Karpas-422 (cell line): ENCODE measurements around the gene FLT3. TPM values are rescaled to one million over a fixed set of nuclear protein-coding genes. Genes with fewer than 3 reads are reported as not detected.
A peak's percentile ranks its signal among the peaks of the same experiment; 100 is the strongest.

Experiments used
- DNase-seq: peaks from one replicate; pipeline ENCODE4 v3.0.0-alpha.2; 2015
- H2AFZ ChIP-seq: fragments of 200-600 bp; sonication (generic); 2 replicates; pipeline ENCODE4 v1.6.1; 2014; ENCODE audit warnings: antibody characterized with exemption, low read length, mixed read lengths
- H3K27ac ChIP-seq: fragments of 200-600 bp; sonication (generic); 2 replicates; pipeline ENCODE4 v1.5.1; 2014; ENCODE audit warnings: mild to moderate bottlenecking, low read length, moderate library complexity
- H3K27me3 ChIP-seq: fragments of 200-600 bp; sonication (generic); 2 replicates; pipeline ENCODE4 v1.6.1; 2014; ENCODE audit warnings: low read length, mixed read lengths
- H3K36me3 ChIP-seq: fragments of 200-600 bp; sonication (generic); 2 replicates; pipeline ENCODE4 v1.6.1; 2014; ENCODE audit warnings: low read length, mixed read lengths; ENCODE audit not compliant: insufficient read depth
- H3K4me1 ChIP-seq: fragments of 200-600 bp; sonication (generic); 2 replicates; pipeline ENCODE4 v1.6.1; 2014; ENCODE audit warnings: mild to moderate bottlenecking, low read length, mixed read lengths
- H3K4me2 ChIP-seq: fragments of 200-600 bp; sonication (generic); 2 replicates; pipeline ENCODE4 v1.6.1; 2014; ENCODE audit warnings: low read length, low read depth, mild to moderate bottlenecking; ENCODE audit not compliant: poor library complexity, severe bottlenecking
- H3K4me3 ChIP-seq: fragments of 200-600 bp; sonication (generic); 2 replicates; pipeline ENCODE4 v1.5.1; 2014; ENCODE audit warnings: mild to moderate bottlenecking, antibody characterized with exemption, low read length, mixed read lengths
- H3K79me2 ChIP-seq: fragments of 200-600 bp; sonication (generic); 2 replicates; pipeline ENCODE4 v1.6.1; 2014; ENCODE audit warnings: mild to moderate bottlenecking, low read length, mixed read lengths
- H3K9ac ChIP-seq: fragments of 200-600 bp; sonication (generic); 2 replicates; pipeline ENCODE4 v1.6.0; 2014; ENCODE audit warnings: low read length
- H3K9me2 ChIP-seq: fragments of 200-600 bp; sonication (generic), shearing (Covaris generic); replicated peaks from 2 replicates; pipeline ENCODE4 v1.6.0; 2014; ENCODE audit warnings: mild to moderate bottlenecking, low read length, moderate library complexity; ENCODE audit not compliant: insufficient read depth
- H3K9me3 ChIP-seq: fragments of 300-700, 200-600 bp; sonication (generic); 2 replicates; pipeline ENCODE4 v1.6.1; 2014; ENCODE audit warnings: low read length, mixed read lengths
- H4K20me1 ChIP-seq: fragments of 200-600 bp; sonication (generic); 2 replicates; pipeline ENCODE4 v1.6.1; 2014; ENCODE audit warnings: mild to moderate bottlenecking, antibody characterized with exemption, low read length, low read depth; ENCODE audit not compliant: insufficient read depth
- total RNA-seq: library from RNA; depleted of rRNA; stranded (reverse); fragments of >200 nt; shearing (Covaris generic); gene quantifications from 2 replicates; pipeline ENCODE4 v1.2.3, GENCODE V29; 2014; ENCODE audit warnings: low replicate concordance

FLT3 gene
- total RNA-seq, 1 experiment from 2014 or later, result not detected

DNA sequence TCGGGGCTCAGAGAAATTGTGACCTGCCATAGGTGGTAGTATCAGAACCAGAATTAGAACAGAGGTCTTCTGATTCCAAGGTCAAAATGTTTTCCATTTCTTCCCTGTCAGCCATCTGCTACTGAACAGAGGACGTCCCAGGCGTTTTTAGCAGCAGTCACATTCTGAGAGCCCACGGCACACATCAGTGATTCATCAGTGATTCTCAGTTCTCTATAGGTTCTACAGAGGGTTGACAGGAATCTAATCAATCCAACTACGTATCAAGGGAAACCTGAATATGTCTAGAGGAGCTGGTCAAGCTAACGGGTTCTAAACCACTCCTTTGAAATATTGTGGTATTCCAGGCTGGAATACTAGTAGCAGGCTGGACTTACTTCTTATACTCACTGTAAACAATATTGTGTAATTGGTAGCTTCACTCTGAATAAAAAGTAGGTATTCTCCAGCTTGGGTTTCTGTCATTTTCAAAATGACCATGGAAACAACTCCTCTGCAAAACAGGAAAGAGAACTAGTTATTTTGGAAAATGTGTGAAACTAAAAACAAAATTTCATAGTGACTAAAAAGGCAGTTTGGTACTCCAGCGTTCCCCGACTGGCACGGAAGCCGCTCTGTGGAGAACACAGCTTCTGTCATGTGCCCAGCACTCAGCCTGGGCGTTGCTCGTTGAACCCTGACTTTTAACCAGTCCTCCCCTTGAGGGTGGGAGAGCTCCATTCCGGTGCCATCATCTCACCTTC, 43.2 kb downstream of the FLT3 start:
- H3K27me3 ChIP-seq, result no peaks in the 10 kb centered on the region
- no peaks in the 10 kb centered on the region for H4K20me1 ChIP-seq
- H3K9ac ChIP-seq, result no peak overlapping the region
- H3K4me1 ChIP-seq, result peaks cover 5% of the 10 kb centered on the region
- no peak overlapping the region for H3K4me2 ChIP-seq
- no peaks in the 10 kb centered on the region for H3K9me3 ChIP-seq
- H3K36me3 ChIP-seq, result no peaks in the 10 kb centered on the region
- no peak overlapping the region for H3K27ac ChIP-seq
- no peak overlapping the region for H3K4me3 ChIP-seq
- H2AFZ ChIP-seq, result no peak overlapping the region
- no peak for DNase-seq
- no peaks in the 10 kb centered on the region for H3K79me2 ChIP-seq
- no peaks in the 10 kb centered on the region for H3K9me2 ChIP-seq

GRCh38 chr13:28056426-28056825, 44.0 kb downstream of the FLT3 start:
- H3K36me3 ChIP-seq, result no peaks in the 10 kb centered on the region
- H3K27me3 ChIP-seq, result no peaks in the 10 kb centered on the region
- peaks cover 5% of the 10 kb centered on the region for H3K4me1 ChIP-seq
- no peaks in the 10 kb centered on the region for H3K9me3 ChIP-seq
- no peak overlapping the region for H2AFZ ChIP-seq
- DNase-seq, result no peak
- no peak overlapping the region for H3K9ac ChIP-seq
- H4K20me1 ChIP-seq, result no peaks in the 10 kb centered on the region
- H3K4me2 ChIP-seq, result no peak overlapping the region
- H3K79me2 ChIP-seq, result no peaks in the 10 kb centered on the region
- no peak overlapping the region for H3K4me3 ChIP-seq
- H3K9me2 ChIP-seq, result no peaks in the 10 kb centered on the region
- H3K27ac ChIP-seq, result no peak overlapping the region

- Histone ChIP-seq H3K27ac (no peak overlapping the region), H2AFZ (no peak overlapping the region), H3K4me3 (no peak overlapping the region), H3K9me3 (no peaks in the 10 kb centered on the region), H4K20me1 (no peaks in the 10 kb centered on the region), H3K36me3 (no peaks in the 10 kb centered on the region), H3K9ac (no peak overlapping the region), H3K79me2 (no peaks in the 10 kb centered on the region), H3K9me2 (no peaks in the 10 kb centered on the region), H3K4me2 (no peak overlapping the region), H3K4me1 (peaks cover 5% of the 10 kb centered on the region), H3K27me3 (no peaks in the 10 kb centered on the region)
- no peak for DNase-seq
These were observed 45.0 kb downstream of the FLT3 start for GRCh38 chr13:28055357-28055756.

- no peaks in the 10 kb centered on the region for H3K79me2 ChIP-seq
These were observed 47.4 kb downstream of the FLT3 start for GRCh38 chr13:28052945-28053344.

DNA sequence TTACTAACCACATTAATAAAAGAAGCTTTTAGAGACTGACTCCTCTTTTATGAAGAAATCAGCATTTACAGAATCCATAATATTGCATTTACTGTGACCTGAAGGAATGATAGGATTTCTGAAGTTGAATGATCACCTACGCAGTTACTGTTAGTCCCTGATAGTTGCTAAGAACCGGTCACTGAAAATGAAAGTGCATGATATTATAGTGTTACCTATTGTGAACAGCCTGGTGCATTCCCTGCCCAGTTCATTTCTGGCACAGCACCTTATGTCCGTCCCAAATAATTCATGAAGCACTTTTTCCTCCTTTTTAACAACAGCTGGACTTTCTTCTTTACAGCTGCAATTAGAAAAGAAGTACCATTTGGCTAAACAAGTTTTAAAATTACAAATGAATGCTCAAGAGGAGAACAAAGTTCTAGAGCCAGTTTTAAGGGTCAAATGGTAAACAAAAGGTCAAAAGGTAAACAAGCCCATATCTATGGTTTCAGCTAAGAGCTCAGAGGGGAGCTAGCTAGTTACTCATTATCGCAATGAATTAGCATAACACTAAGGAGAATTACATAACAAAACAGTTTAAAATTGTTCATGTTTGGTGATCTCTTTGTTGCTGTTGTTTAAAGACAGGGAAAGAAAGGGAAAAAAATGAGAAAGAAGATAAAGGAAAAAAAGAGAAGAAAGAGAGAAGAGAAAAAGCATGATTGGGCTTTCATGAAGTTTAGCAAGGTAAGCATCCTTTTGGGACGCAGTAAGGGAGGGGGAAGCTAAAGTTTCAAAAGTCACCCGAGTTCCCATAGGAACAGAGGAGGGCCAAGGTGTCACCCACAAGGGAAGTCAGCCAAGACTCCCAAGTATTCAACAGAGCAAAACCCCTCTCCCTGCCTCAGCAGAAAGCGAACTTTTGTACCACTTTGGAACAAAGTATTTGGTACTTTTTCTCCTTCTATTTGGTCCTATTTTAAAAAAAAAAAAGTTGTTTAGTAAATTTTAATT, 50.2 kb downstream of the FLT3 start:
- H3K9me3 ChIP-seq, result no peaks in the 10 kb centered on the region
- H3K4me3 ChIP-seq, result no peak overlapping the region
- no peaks in the 10 kb centered on the region for H3K36me3 ChIP-seq
- H3K4me1 ChIP-seq, result peaks cover 17% of the 10 kb centered on the region
- no peaks in the 10 kb centered on the region for H3K79me2 ChIP-seq
- H3K9ac ChIP-seq, result no peak overlapping the region
- H3K4me2 ChIP-seq, result no peak overlapping the region
- no peaks in the 10 kb centered on the region for H3K9me2 ChIP-seq
- H3K27me3 ChIP-seq, result no peaks in the 10 kb centered on the region
- no peak for DNase-seq
- no peak overlapping the region for H2AFZ ChIP-seq
- H4K20me1 ChIP-seq, result no peaks in the 10 kb centered on the region
- H3K27ac ChIP-seq, result no peak overlapping the region

More at GRCh38 chr13:28052945-28053344, 47.4 kb downstream of the FLT3 start:
- Histone ChIP-seq H3K9me2 (no peaks in the 10 kb centered on the region), H3K4me2 (no peak overlapping the region), H3K36me3 (no peaks in the 10 kb centered on the region), H3K27me3 (no peaks in the 10 kb centered on the region), H2AFZ (no peak overlapping the region), H3K4me3 (no peak overlapping the region), H3K4me1 (peaks cover 17% of the 10 kb centered on the region), H3K27ac (no peak overlapping the region), H3K9ac (no peak overlapping the region), H4K20me1 (no peaks in the 10 kb centered on the region), H3K9me3 (no peaks in the 10 kb centered on the region)
- DNase-seq, result no peak

DNA sequence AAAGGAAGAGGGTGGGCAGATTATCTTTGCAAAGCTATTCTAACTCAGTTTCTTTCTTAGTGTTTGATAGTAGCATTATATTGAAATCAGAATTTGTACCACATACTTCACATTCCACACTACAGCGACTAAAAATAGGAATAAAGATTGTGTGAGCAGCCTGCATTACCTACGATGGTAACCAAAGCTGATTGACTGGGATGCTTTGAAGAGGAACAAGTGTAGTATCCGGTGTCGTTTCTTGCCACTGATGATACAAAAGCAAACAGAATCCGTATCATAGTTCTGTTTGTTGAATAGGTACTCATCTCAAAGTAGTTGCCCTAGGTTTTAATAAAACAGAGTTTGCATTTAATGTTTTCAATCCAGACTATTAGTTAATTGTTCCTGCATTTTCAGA, 51.2 kb downstream of the FLT3 start:
- Histone ChIP-seq H3K27me3 (no peaks in the 10 kb centered on the region), H3K79me2 (no peaks in the 10 kb centered on the region), H2AFZ (no peak overlapping the region), H4K20me1 (no peaks in the 10 kb centered on the region), H3K9me3 (no peaks in the 10 kb centered on the region), H3K9me2 (no peaks in the 10 kb centered on the region), H3K27ac (no peak overlapping the region), H3K4me1 (peaks cover 17% of the 10 kb centered on the region), H3K9ac (no peak overlapping the region), H3K36me3 (no peaks in the 10 kb centered on the region), H3K4me3 (no peak overlapping the region), H3K4me2 (no peak overlapping the region)
- no peak for DNase-seq

- H3K9me2 ChIP-seq, result no peaks in the 10 kb centered on the region
- H3K27ac ChIP-seq, result no peak overlapping the region
- no peak overlapping the region for H2AFZ ChIP-seq
- H3K79me2 ChIP-seq, result no peaks in the 10 kb centered on the region
- H3K4me1 ChIP-seq, result peaks cover 17% of the 10 kb centered on the region
- no peaks in the 10 kb centered on the region for H4K20me1 ChIP-seq
- no peaks in the 10 kb centered on the region for H3K36me3 ChIP-seq
- no peak for DNase-seq
- H3K9me3 ChIP-seq, result no peaks in the 10 kb centered on the region
- H3K9ac ChIP-seq, result no peak overlapping the region
- H3K4me3 ChIP-seq, result no peak overlapping the region
- H3K27me3 ChIP-seq, result no peaks in the 10 kb centered on the region
- H3K4me2 ChIP-seq, result no peak overlapping the region
These were observed 51.6 kb downstream of the FLT3 start for GRCh38 chr13:28048768-28049167.

DNA sequence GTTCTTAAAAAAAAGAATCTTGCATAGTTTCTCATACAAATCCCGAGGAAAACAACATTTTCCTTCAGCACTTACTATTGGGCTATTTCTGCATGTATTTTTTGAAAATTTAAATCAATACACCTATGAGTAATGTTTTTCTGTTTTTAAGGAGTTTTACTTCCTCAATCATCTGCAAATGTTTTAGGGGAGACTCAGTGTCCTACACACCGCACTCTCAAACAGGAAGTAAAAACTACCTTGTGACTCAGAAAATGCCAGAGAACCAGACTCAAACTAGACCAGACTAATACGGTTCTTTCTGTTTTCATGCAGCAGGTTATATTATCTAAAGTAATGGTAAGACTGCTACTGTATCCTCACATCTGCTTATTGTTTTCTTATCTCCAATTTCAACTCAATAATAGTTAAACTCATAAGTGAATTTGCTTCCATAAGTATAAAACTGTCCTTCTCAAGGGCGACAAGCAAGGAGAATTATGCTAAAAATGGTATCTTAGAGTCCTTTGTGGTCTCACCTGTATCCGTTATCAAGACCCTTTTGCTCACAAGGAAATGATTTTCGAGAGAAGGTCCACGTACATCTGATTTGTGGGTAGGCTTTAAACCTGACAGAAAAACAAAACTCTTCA, 52.5 kb downstream of the FLT3 start:
- Histone ChIP-seq H3K9ac (no peak overlapping the region), H3K4me1 (peaks cover 17% of the 10 kb centered on the region), H3K9me3 (no peaks in the 10 kb centered on the region), H3K4me3 (no peak overlapping the region), H3K36me3 (no peaks in the 10 kb centered on the region), H4K20me1 (no peaks in the 10 kb centered on the region), H3K9me2 (no peaks in the 10 kb centered on the region), H3K4me2 (peak overlapping the region; percentile 10), H3K79me2 (no peaks in the 10 kb centered on the region), H3K27me3 (no peaks in the 10 kb centered on the region), H3K27ac (no peak overlapping the region), H2AFZ (peak overlapping the region; percentile 51; the same call in 1 of the 2 replicates)
- DNase-seq, result peak; percentile 75
